ENCODE results near the gene PLEKHA1.

Gene PLEKHA1

GRCh38 chr10:122374237-122374858 lies at the start of gene PLEKHA1:
PLEKHA1 (plus strand) TSS chr10:122374708; CDS start chr10:122393201, 18,493 bp downstream.
- DNase-seq (ENCODE audit: low read depth in 2 of 3, low spot score in 2 of 3) = peak; percentile 82 to 89 (median 85)

GRCh38 chr10:122325235-122325634 lies 49.3 kb upstream of the PLEKHA1 start:
- DNase-seq (ENCODE audit: low read depth in 2 of 3, low spot score in 2 of 3) = no peak

DNA sequence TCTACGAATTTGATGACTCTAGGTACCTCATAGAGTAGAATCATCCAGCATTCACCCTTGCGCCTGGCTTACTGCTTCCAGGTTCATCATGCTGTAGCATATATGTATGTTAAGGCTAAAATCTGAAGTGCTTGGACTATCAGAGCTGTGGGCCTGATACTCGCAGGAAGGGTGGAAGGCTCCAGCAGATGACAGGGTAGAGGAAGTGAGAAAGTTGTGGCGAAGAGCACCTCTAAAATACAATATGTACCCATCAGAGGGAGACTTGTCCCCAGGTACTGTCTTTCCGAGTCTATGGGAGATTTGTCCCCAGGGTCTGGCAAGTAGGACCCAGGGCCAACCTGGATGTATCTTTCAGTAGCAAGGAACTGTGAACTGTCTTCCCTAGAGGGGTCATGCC lies 48.1 kb upstream of the PLEKHA1 start:
- DNase-seq (ENCODE audit: low read depth in 2 of 3, low spot score in 2 of 3) = no peak

- DNase-seq (ENCODE audit: low read depth in 2 of 3, low spot score in 2 of 3) = no peak
These were observed 47.7 kb upstream of the PLEKHA1 start for GRCh38 chr10:122326806-122327205.

DNA sequence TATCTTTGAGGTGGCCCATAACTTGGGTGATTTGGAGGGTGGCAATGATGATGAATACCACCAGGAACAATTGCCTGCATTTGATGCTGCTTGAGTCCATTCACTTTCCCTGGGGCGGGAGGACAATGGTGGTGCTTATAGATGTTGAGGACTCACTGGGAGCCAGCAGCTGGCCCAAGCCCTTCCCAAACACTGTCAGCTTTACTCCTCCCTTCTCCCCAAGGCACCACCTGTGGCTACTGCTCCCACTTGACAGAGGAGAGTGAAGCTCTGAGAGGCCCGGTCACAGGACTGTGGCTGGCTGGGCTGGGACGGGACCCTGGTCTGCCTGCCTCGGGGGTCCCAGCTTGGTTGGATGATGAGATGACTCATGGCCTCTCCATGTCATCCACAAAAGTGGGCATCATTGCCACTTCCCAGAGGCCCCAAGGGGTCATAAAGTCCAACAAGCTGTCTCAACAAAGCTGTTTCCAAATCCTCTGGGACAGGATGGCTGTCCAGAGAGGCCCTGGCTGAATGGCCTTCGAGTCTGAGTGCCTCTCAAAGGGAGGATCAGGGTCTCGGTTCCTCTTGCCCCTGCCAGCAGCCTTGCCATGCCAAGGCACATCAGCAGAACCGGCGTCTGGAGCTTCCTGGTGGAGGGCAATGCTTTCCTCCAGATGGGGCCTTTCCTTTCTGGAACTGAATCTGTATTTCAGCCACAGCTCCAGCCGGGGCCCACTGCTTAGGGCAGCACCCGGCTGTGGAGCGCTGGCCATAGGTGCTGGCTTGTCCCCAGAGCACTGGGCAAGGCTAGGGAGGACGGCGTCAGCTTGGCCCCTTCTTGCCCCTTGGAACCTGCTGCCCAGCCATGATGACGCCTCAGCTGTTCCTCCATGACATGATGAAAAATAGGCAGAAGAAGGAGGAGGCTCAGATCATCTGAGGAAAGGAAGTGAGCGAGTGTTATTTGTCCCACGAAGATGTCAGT lies 47.0 kb upstream of the PLEKHA1 start:
- DNase-seq (ENCODE audit: low read depth in 2 of 3, low spot score in 2 of 3) = no peak

DNA sequence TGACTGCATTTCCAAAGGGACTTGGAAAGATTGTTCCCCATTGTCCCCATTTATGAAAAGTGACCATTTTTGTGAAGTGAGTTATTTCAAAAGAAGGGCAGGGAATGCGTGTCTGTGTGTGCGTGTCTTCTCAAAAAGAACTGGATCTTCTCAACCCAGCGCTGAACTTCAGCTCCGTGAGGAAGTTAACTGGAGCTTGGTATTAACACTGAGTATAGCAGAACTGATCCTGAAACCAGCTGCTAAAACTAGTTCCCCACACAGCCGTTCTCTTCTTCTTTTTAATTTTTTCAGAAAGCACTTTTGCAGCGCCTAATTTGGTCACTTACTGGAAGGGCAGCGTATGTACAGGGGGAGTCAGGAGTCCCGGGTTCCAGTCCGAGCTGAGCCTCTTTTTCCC lies 45.8 kb upstream of the PLEKHA1 start:
- no peak for DNase-seq (ENCODE audit: low read depth in 2 of 3, low spot score in 2 of 3)

DNA sequence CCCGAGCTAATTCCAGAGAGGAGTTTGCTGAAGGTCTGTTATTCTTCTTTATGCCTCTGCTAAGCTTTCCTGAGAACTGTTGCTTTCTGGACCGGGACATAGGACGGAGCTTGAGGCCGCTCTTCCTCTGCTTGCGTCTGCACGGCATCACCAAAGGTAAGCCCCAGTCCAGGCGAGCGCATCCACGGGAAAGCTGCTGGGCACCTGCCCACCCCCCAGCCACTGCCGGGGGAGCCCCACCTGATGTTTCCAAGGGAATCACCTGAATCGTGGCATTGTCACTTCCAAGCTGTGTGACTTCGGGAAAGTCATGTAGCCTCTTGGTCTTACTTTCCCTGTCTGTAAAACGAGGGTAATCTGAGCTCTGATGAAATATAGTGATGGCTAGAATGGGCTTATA lies 45.1 kb upstream of the PLEKHA1 start:
- DNase-seq (ENCODE audit: low read depth in 2 of 3, low spot score in 2 of 3) = no peak

GRCh38 chr10:122331100-122331499 lies 43.4 kb upstream of the PLEKHA1 start:
- DNase-seq (ENCODE audit: low read depth in 2 of 3, low spot score in 2 of 3) = no peak

DNA sequence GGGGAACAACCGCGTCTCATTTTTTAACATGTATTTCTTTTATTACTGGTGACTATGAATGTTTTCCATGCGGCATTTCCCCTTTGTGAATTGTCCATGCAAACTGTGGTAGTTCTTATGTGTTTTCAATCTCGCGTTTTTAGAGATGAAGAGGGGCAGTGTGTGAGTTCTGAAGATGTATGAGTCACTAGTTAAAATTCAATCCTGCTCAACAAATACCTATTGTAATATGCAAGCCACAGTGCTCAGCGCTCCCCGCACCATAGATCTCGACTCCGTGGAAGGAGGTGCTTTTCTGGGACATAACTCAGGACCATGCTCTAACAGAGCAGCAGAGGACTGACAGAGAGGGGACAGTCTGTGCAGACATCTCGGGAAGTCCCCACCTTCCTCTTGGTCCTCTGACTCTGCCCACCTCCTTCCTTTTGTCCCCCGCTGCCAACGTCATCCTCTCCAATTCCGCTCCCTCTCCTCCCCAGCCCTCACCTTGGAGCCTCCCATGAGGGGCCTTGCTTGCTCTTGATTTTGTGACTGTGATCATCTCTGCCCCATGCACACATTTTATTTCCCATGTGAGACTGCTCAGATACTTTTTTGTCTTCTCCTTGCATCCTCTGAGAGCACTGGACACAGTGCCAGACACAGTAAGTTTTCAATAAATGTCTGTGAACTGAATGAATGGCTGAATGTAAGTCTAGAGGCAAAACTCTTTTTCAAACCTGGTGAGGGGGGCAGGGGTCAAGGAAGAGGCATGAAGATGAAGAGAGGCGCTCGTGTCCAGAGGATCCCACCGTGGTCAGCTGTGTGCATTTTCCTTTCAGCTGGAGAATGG lies 42.7 kb upstream of the PLEKHA1 start:
- no peak for DNase-seq (ENCODE audit: low read depth in 2 of 3, low spot score in 2 of 3)

DNA sequence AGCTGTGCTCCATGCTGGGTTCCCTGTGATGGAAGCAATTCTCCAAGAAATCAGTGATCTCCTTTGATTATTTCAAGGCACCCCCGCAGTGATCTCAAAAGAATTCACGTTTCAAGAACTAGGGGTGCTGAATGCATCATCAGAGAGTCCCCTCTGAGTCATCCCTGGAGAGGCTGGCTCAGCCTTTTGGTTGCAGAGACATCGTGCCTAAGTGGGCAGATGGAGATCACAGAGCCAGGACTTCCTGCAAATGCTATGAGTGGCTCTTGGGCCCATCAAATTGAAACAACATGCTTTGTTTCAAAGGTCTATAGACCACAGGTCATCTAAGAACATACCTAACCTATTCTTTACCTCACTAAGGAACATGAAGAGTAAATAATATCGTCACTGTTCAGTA lies 41.5 kb upstream of the PLEKHA1 start:
- no peak for DNase-seq (ENCODE audit: low read depth in 2 of 3, low spot score in 2 of 3)

- DNase-seq (ENCODE audit: low read depth in 2 of 3, low spot score in 2 of 3) = no peak
These were observed 38.2 kb upstream of the PLEKHA1 start for GRCh38 chr10:122336332-122336731.

GRCh38 chr10:122336961-122337360 lies 37.5 kb upstream of the PLEKHA1 start:
- no peak for DNase-seq (ENCODE audit: low read depth in 2 of 3, low spot score in 2 of 3)

- no peak for DNase-seq (ENCODE audit: low read depth in 2 of 3, low spot score in 2 of 3)
These were observed 35.7 kb upstream of the PLEKHA1 start for GRCh38 chr10:122338609-122339441.

- no peak for DNase-seq (ENCODE audit: low read depth in 2 of 3, low spot score in 2 of 3)
These were observed 33.2 kb upstream of the PLEKHA1 start for GRCh38 chr10:122341141-122341810.

GRCh38 chr10:122342293-122343134 lies 32.0 kb upstream of the PLEKHA1 start:
- no peak for DNase-seq (ENCODE audit: low read depth in 2 of 3, low spot score in 2 of 3)

DNA sequence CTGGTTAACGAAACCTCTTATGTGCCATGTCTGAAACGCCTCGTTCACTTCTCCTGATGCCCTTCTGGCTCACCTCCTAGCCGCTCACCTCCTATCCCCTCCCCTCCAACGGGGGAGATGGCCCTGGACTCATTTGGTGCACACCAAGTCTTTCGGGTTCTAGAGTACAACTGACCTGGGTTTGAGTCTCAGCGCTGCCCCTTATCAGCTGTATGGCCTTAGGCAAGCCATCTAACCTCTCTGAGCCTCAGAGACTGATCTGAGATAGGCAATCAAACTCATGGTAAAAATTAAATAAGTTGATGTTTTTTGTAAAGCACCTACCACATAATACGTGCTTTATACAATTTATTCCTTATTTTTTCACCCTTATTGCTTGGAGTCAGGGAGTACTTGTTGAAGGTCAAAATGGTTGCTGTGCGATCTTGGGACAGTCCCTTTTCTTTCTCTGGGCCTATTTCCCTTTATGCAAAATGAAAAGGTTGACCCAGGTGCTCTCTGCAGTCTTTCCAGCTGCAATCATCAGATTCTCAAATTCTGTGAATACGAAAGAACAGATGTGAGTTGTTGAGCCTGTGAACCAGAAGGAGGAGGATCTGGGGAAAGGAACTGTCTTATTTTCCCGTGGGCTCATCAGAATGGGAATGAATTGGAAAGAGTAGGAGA lies 31.2 kb upstream of the PLEKHA1 start:
- DNase-seq (ENCODE audit: low read depth in 2 of 3, low spot score in 2 of 3) = no peak

- DNase-seq (ENCODE audit: low read depth in 2 of 3, low spot score in 2 of 3) = no peak
These were observed 30.6 kb upstream of the PLEKHA1 start for GRCh38 chr10:122343936-122344335.

DNA sequence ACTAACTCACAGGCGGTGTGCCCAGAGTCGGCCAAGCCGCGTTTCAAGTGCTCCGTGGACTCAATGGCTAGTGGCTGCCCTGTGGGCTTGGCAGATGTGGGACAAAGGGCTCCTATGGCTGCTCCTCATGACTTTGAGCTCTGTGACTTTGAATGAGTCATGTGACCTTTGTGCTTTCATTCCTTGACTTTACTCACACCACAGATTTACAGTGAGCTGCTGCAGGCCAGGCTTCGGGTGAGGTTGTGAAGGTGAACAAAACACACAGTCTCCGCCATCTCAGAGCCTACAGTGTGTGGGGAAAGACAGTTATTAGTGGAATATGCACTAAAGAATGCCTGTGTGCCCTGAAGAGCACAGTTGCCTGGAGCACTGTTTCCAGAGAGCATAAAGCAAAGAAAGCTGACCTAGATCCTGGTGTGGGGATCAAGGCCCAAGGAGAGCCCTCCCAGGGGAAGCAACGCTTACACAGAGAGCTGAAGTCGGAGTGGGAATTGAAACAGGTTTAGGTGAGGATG lies 29.7 kb upstream of the PLEKHA1 start:
- DNase-seq (ENCODE audit: low read depth in 2 of 3, low spot score in 2 of 3) = no peak
